ENCODE data around the gene RNF227.
"Not testable (repeated sequence)": the region's sequence is repeated elsewhere in the genome, so short reads cannot be mapped to it uniquely, and the experiment has no call there.

RNF227 gene

GRCh38 chr17:7881276-7882054 is 34.6 kb downstream of the RNF227 start:
- DNase-seq = peak; percentile 23 to 42
- TF ChIP-seq POLR2A (IDR thresholded peaks at IDR 0.05; ENCODE audit: low read length) (no peak), GATA1 (IDR thresholded peaks at IDR 0.05; ENCODE audit: low read depth, low read length) (no peak)

- TF ChIP-seq GATA1 (IDR thresholded peaks at IDR 0.05; ENCODE audit: low read depth, low read length) (no peak), POLR2A (IDR thresholded peaks at IDR 0.05; ENCODE audit: low read length) (no peak)
- peak in 1 of 2 experiments; percentile 6 for DNase-seq
Measured at GRCh38 chr17:7880076-7880868, 35.8 kb downstream of the RNF227 start.

- TF ChIP-seq POLR2A (IDR thresholded peaks at IDR 0.05; ENCODE audit: low read length) (no peak), GATA1 (IDR thresholded peaks at IDR 0.05; ENCODE audit: low read depth, low read length) (no peak)
- no peak for DNase-seq
Measured at GRCh38 chr17:7878234-7878633, 37.9 kb downstream of the RNF227 start.

- no peak for TF ChIP-seq GATA1 (IDR thresholded peaks at IDR 0.05; ENCODE audit: low read depth, low read length)
- no peak for TF ChIP-seq POLR2A (IDR thresholded peaks at IDR 0.05; ENCODE audit: low read length)
Measured at GRCh38 chr17:7875804-7876370, 40.2 kb downstream of the RNF227 start.

DNA sequence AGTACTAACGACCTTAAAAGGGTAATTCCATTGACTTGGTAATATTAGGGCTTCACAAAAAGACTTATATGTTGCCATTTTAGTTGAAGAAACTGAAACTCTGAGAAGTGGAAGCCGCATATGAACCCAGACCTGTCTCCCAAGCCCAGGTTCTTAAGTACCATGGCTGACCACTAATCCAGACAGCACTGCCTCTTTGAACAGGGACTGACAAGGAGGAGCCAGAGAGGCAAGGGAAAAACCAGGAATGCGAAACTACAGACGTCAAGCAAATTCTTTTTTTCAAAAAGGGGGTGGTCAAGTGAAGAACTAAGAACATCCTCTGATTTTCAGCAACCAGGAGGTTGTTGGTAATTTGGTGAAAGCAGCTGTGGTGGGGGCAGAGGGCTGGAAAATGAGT is 43.0 kb downstream of the RNF227 start:
- TF ChIP-seq POLR2A (IDR thresholded peaks at IDR 0.05; ENCODE audit: low read length) (no peak), GATA1 (IDR thresholded peaks at IDR 0.05; ENCODE audit: low read depth, low read length) (no peak)

More at GRCh38 chr17:7875804-7876370, 40.2 kb downstream of the RNF227 start:
- DNase-seq = no peak

GRCh38 chr17:7867881-7868329 is 48.2 kb downstream of the RNF227 start:
- TF ChIP-seq GATA1 (IDR thresholded peaks at IDR 0.05; ENCODE audit: low read depth, low read length) (no peak), POLR2A (IDR thresholded peaks at IDR 0.05; ENCODE audit: low read length) (no peak)
- no peak for DNase-seq

More for the DNA sequence above, 43.0 kb downstream of the RNF227 start:
- DNase-seq = no peak

DNA sequence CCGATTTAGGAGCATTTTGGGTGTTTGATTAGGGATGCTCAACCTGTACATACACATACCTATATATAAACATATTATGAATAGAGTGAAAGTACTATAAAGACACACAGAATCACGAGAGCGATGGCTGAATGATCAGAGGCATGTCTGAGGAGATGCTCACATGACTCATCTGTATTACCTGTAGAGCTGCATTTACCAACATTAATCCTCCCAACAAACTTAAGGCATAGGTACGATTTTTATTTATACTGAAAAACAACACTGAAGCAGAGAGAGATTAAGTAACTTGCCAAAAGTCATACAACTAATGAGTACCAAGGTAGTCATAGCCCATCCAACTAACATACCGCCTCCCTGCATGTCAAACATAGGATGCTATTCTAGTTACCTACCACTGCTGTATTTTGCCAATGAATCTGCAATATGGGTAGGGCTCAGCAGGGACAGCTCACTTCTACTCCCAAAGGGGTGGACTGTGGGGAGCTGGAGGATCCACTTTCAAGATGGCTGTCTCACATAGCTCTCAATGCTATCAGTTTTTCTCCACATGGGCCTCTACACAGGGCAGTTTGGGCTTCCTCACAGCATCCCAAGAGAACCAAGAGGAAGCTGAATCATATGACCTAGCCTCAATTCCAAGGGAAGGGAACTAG is 51.0 kb downstream of the RNF227 start:
- TF ChIP-seq POLR2A (IDR thresholded peaks at IDR 0.05; ENCODE audit: low read length) = no peak
- TF ChIP-seq GATA1 (IDR thresholded peaks at IDR 0.05; ENCODE audit: low read depth, low read length) = no peak
- DNase-seq = no peak

- DNase-seq = not testable (repeated sequence)
Measured at GRCh38 chr17:7864384-7864783, 51.7 kb downstream of the RNF227 start.
